NCI-H1092 (cell line): Measurements from ENCODE around the gene MIPEP.
"Not testable (repeated sequence)": the region's sequence is repeated elsewhere in the genome, so short reads cannot be mapped to it uniquely, and the experiment has no call there.

ENCODE experiments used
- DNase-seq: peaks from one replicate; lab custom pipeline; 2025; lab: John Stamatoyannopoulos, UW

Gene MIPEP

GRCh38 chr13:23889615-23890607 is 711 bp upstream of the MIPEP start:
- DNase-seq, result no peak

GRCh38 chr13:23884361-23884760 is 4.8 kb downstream of the MIPEP start:
- DNase-seq, result not testable (repeated sequence)

- DNase-seq, result no peak
These were observed 5.9 kb downstream of the MIPEP start for GRCh38 chr13:23883255-23883654.

GRCh38 chr13:23881402-23881800 is 7.8 kb downstream of the MIPEP start:
- not testable (repeated sequence) for DNase-seq

- DNase-seq, result not testable (repeated sequence)
These were observed 8.5 kb downstream of the MIPEP start for GRCh38 chr13:23880493-23881401.

- no peak for DNase-seq
These were observed 11.9 kb downstream of the MIPEP start for GRCh38 chr13:23877286-23877685.

- no peak for DNase-seq
These were observed 12.9 kb downstream of the MIPEP start for GRCh38 chr13:23876265-23876664.

- DNase-seq, result no peak
These were observed 17.5 kb downstream of the MIPEP start for GRCh38 chr13:23871616-23872220.

- DNase-seq, result no peak
These were observed 18.7 kb downstream of the MIPEP start for GRCh38 chr13:23870356-23871140.

- DNase-seq, result no peak
These were observed 20.7 kb downstream of the MIPEP start for GRCh38 chr13:23868521-23868920.

GRCh38 chr13:23867027-23867491 is 22.1 kb downstream of the MIPEP start:
- DNase-seq, result no peak

GRCh38 chr13:23866420-23867026 is 22.7 kb downstream of the MIPEP start:
- no peak for DNase-seq

GRCh38 chr13:23865906-23866305 is 23.3 kb downstream of the MIPEP start:
- DNase-seq, result no peak

GRCh38 chr13:23865026-23865425 is 24.2 kb downstream of the MIPEP start:
- DNase-seq, result no peak

- DNase-seq, result no peak
These were observed 27.9 kb downstream of the MIPEP start for GRCh38 chr13:23861310-23861709.

GRCh38 chr13:23859904-23860303 is 29.3 kb downstream of the MIPEP start:
- no peak for DNase-seq

GRCh38 chr13:23859455-23859854 is 29.7 kb downstream of the MIPEP start:
- no peak for DNase-seq

- no peak for DNase-seq
These were observed 30.7 kb downstream of the MIPEP start for GRCh38 chr13:23858546-23858945.

GRCh38 chr13:23856008-23856750 is 33.0 kb downstream of the MIPEP start:
- DNase-seq, result no peak

GRCh38 chr13:23855360-23855759 is 33.8 kb downstream of the MIPEP start:
- no peak for DNase-seq
